Measurements from ENCODE around the gene TPRG1. TPM values are rescaled to one million over a fixed set of nuclear protein-coding genes. Genes with fewer than 3 reads are reported as not detected.

The TPRG1 gene
- total RNA-seq, 2 donors from 2014 or later = 1.1 to 1.8 TPM

DNA sequence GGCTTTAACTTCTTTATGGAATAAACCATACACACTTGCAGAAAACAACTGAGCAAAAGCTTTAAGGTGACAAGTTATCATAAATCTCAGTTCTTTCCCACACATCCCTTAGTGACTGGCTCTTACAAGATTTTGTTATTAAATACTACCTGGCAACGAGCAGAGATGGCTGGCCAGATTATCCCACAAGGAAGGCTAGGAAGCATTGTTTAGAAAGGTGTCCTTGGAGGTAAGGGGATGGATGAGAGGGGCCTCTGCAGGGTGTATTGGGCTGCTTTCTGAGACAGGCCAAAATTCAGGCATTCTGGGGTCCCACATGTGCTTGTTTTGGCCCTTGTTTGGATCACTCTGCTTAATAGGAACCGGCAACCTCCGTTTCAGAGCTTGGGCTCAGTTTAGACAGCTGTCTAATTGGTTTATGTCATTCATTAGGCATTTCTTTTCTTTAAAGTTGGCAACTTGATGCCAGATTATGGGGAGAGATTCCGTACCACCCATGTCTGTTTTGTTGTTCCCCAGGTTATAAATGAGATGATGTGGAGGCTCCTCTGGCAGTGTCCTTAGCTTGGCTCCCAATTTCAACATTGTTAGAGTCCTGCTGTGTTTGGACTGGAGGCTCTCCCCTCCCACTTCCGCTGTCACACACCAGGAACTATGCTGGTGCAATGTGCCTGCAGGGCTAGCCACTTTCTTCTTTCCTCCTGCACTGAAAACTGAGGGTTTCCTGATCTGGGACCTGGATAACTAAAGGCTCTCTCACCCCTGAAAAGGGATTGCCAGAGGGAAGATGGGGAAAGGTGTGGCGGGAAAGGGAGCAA is 121.1 kb downstream of the TPRG1 start:
- H3K9ac ChIP-seq (ENCODE audit: low read depth in 2 of 2, low read length in 2 of 2) = peak overlapping the region in 1 of 2 donors; percentile 35
- no peaks in the 10 kb centered on the region for H3K36me3 ChIP-seq
- intact Hi-C loops (cut with DNase I) = no loop called here
- H3K4me1 ChIP-seq = no peaks in the 10 kb centered on the region
- no peaks in the 10 kb centered on the region for H3K9me3 ChIP-seq
- DNase-seq = no peak
- no peaks in the 10 kb centered on the region for H3K27me3 ChIP-seq
- TF ChIP-seq, protein P1, sequence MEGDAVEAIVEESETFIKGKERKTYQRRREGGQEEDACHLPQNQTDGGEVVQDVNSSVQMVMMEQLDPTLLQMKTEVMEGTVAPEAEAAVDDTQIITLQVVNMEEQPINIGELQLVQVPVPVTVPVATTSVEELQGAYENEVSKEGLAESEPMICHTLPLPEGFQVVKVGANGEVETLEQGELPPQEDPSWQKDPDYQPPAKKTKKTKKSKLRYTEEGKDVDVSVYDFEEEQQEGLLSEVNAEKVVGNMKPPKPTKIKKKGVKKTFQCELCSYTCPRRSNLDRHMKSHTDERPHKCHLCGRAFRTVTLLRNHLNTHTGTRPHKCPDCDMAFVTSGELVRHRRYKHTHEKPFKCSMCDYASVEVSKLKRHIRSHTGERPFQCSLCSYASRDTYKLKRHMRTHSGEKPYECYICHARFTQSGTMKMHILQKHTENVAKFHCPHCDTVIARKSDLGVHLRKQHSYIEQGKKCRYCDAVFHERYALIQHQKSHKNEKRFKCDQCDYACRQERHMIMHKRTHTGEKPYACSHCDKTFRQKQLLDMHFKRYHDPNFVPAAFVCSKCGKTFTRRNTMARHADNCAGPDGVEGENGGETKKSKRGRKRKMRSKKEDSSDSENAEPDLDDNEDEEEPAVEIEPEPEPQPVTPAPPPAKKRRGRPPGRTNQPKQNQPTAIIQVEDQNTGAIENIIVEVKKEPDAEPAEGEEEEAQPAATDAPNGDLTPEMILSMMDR (IDR thresholded peaks at IDR 0.05) = no peak
- no peak overlapping the region for H3K4me3 ChIP-seq
- H3K27ac ChIP-seq = no peak overlapping the region

DNA sequence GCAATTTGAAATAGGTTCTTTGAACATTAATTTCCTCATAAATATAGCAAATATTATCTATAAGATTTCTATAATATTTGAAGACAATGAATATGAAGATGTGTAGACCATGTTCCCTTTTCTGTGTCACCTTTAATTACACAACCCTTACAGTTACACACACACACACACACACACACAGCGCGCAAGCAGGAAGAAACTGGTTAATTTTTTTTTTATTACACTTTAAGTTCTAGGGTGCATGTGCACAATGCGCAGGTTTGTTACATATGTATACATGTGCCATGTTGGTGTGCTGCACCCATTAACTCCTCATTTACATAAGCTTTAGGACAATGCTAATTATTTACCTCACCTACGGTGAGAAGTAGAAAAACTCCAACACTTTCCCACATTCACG is 122.9 kb downstream of the TPRG1 start:
- Histone ChIP-seq H3K9me3 (no peaks in the 10 kb centered on the region), H3K27me3 (no peaks in the 10 kb centered on the region), H3K4me3 (no peak overlapping the region), H3K27ac (no peak overlapping the region), H3K9ac (ENCODE audit: low read depth in 2 of 2, low read length in 2 of 2) (no peak overlapping the region), H3K36me3 (no peaks in the 10 kb centered on the region), H3K4me1 (no peaks in the 10 kb centered on the region)
- intact Hi-C loops (cut with DNase I) = no loop called here
- TF ChIP-seq, protein P1 (IDR thresholded peaks at IDR 0.05) = no peak
- no peak for DNase-seq

DNA sequence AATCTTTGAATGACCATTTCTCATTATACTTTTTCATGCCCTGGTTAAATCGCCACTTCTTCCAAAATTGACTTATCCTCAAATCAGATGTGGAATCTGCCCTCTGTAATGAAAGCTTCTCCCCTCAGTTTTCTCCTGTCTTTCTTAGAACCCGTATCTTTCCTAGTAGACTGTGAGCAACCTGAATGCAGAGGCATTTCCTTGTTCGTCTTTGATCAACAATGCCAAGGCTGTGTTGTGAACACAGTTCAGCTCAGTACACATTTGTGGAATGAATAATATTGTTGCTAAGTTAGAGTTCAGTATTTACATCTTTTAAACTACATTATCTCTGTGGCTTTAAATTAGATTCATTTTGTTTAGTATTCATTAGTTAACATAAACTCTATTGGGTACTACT is 123.3 kb downstream of the TPRG1 start:
- H3K4me1 ChIP-seq = no peaks in the 10 kb centered on the region
- DNase-seq = no peak
- H3K9ac ChIP-seq (ENCODE audit: low read depth in 2 of 2, low read length in 2 of 2) = no peak overlapping the region
- TF ChIP-seq, protein P1 (IDR thresholded peaks at IDR 0.05) = no peak
- intact Hi-C loops (cut with DNase I) = no loop called here
- H3K4me3 ChIP-seq = no peak overlapping the region
- H3K36me3 ChIP-seq = no peaks in the 10 kb centered on the region
- H3K27me3 ChIP-seq = no peaks in the 10 kb centered on the region
- H3K9me3 ChIP-seq = no peaks in the 10 kb centered on the region
- no peak overlapping the region for H3K27ac ChIP-seq

DNA sequence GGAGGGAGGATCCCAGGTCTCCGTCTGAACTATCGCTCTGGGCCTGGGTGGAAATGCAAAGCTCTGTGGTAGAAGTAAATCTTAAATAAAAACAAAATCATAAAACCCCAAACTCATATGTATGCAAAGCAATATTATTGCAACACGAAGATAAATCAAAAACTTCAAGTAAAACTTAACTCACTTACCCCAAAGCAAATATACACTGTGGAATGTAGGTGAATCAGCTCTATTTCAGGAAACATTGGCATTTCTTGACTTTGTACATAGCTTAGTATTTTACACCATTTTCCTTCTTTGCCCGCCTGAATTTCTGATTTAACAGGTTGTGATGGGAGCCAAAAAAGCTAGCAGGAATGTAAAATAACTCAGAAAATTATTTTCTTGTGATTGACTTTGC is 126.2 kb downstream of the TPRG1 start:
- no peak for DNase-seq
- Histone ChIP-seq H3K27ac (no peak overlapping the region), H3K4me3 (no peak overlapping the region), H3K27me3 (no peaks in the 10 kb centered on the region), H3K9me3 (no peaks in the 10 kb centered on the region), H3K36me3 (no peaks in the 10 kb centered on the region), H3K4me1 (no peaks in the 10 kb centered on the region), H3K9ac (ENCODE audit: low read depth in 2 of 2, low read length in 2 of 2) (no peak overlapping the region)
- intact Hi-C loops (cut with DNase I) = no loop called here
- TF ChIP-seq, protein P1 (IDR thresholded peaks at IDR 0.05) = no peak

DNA sequence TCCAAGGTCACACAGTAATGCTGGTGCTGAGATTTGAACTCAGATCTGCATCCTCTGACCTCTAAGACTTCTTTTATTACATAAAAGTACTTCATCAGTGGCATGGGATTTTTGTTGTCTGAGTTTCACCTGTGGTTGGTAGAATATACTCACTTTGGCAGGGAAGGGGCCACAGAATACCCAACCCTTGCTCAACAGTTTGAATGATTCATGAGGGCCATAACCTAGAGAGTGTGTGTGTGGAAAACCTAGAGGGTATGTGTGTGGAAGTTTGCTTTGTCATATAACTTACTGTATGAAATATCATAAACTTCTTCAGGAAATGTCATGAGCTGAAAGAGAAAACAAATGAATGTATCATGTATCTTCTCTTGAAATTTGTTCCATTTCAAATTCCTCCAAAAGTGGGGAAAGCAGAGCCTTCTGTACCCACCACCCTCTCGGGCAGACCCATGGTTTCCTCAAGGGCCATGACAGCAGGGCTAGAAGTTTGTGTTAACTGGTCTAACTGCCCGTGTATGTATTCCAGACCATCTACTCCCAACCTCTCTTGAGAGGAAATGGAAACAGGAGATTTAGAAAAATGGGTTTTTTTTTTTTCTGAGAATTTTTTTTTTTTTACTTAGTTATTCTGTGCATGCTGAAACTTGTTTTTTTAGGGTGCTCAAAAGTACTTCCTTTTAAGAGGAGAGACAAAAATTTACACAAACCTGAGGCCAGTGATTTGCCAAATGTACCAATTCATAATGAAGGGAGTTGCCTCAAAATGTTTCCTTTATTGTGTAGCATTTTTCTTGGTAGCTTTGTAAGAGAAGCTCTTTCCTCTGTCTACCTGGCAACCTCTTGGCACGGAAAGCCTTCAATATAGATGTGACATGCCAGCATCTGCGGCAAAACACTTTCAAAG is 127.0 kb downstream of the TPRG1 start:
- no peak overlapping the region for H3K27ac ChIP-seq
- no peaks in the 10 kb centered on the region for H3K9me3 ChIP-seq
- H3K27me3 ChIP-seq = no peaks in the 10 kb centered on the region
- DNase-seq = no peak
- no peaks in the 10 kb centered on the region for H3K36me3 ChIP-seq
- H3K4me3 ChIP-seq = no peak overlapping the region
- intact Hi-C loops (cut with DNase I) = no loop called here
- H3K9ac ChIP-seq (ENCODE audit: low read depth in 2 of 2, low read length in 2 of 2) = no peak overlapping the region
- TF ChIP-seq, protein P1 (IDR thresholded peaks at IDR 0.05) = no peak
- no peaks in the 10 kb centered on the region for H3K4me1 ChIP-seq
